Endothelial cell of umbilical vein (primary cell): ENCODE measurements around the gene SAE1.

ENCODE experiments used
- CTCF ChIP-seq, 2 donors: IDR thresholded peaks; 1 replicate in 1 of 2; 2 replicates in 1 of 2; pipeline ENCODE4 v1.5.1; 2011; ENCODE audit warnings: low read length in 2 of 2, mild to moderate bottlenecking in 2 of 2, moderate library complexity in 2 of 2, control low read depth in 1 of 2, inconsistent platforms in 1 of 2, low read depth in 1 of 2; ENCODE audit not compliant: insufficient read depth in 1 of 2; ENCODE audit errors: extremely low read depth in 1 of 2
- MAX ChIP-seq: IDR thresholded peaks from 2 replicates; pipeline ENCODE4 v1.6.1; 2011; ENCODE audit not compliant: insufficient read depth, insufficient read length
- POLR2A ChIP-seq: IDR thresholded peaks from 2 replicates; pipeline ENCODE4 v1.6.1; 2012; ENCODE audit warnings: low read depth, mild to moderate bottlenecking, control low read depth, low read length

- TF ChIP-seq CTCF (IDR thresholded peaks at IDR 0.05; ENCODE audit: extremely low read depth in 1 of 2, insufficient read depth in 1 of 2, low read depth in 1 of 2, low read length in 2 of 2) (no peak), MAX (peak; percentile 81), POLR2A (peak; percentile 54)
Measured at GRCh38 chr19:47109541-47110375, 20.9 kb upstream of the SAE1 start.
